SK-N-MC (cell line): Measurements from ENCODE around the gene TXN2.
"Not testable (repeated sequence)": the region's sequence is repeated elsewhere in the genome, so short reads cannot be mapped to it uniquely, and the experiment has no call there.

Source experiments
- DNase-seq: peaks from one replicate; pipeline ENCODE4 v3.0.0-alpha.2; 2011; ENCODE audit warnings: low read depth, low spot score
- H3K27ac ChIP-seq: fragments of 200-600 bp; sonication (generic); 2 replicates; pipeline ENCODE4 v1.5.1; 2016; ENCODE audit warnings: mixed run types
- H3K36me3 ChIP-seq: fragments of 200-600 bp; sonication (generic); 2 replicates; pipeline ENCODE4 v1.6.1; 2017; ENCODE audit warnings: antibody characterized with exemption, low read length, mixed read lengths; ENCODE audit not compliant: insufficient read depth
- H3K4me3 ChIP-seq: fragments of 200-600 bp; sonication (generic); 2 replicates; pipeline ENCODE4 v1.5.1; 2016
- H3K9ac ChIP-seq: fragments of 200-600 bp; sonication (generic); 2 replicates; pipeline ENCODE4 v1.8.0; 2017; ENCODE audit warnings: mixed run types, mixed read lengths; ENCODE audit not compliant: insufficient read length
- H3K9me3 ChIP-seq: fragments of 200-600 bp; sonication (generic); 2 replicates; pipeline ENCODE4 v1.6.1; 2017; ENCODE audit warnings: low read depth, mild to moderate bottlenecking, antibody characterized with exemption, low read length, moderate library complexity, mixed read lengths
- EZH2 ChIP-seq: fragments of 200-600 bp; sonication (generic); IDR thresholded peaks from one replicate; pipeline ENCODE4 v1.6.1; 2017; ENCODE audit warnings: antibody characterized with exemption
- FOXP2 ChIP-seq: optimal IDR thresholded peaks from 2 replicates; pipeline ENCODE3; 2011; ENCODE audit warnings: mild to moderate bottlenecking, moderate library complexity; ENCODE audit not compliant: insufficient read depth; ENCODE audit errors: extremely low read length, control extremely low read depth
- POLR2AphosphoS5 ChIP-seq: IDR thresholded peaks from 2 replicates; pipeline ENCODE4 v1.6.1; 2012; ENCODE audit warnings: mild to moderate bottlenecking, low read depth, low read length, borderline replicate concordance

TXN2 gene

GRCh38 chr22:36455571-36456463 is 25.6 kb downstream of the TXN2 start:
- no peak for TF ChIP-seq POLR2AphosphoS5
- no peak for TF ChIP-seq FOXP2
- no peak for TF ChIP-seq EZH2
- peak overlapping the region; percentile 78 for H3K9ac ChIP-seq
- H3K4me3 ChIP-seq: peak overlapping the region; percentile 69
- DNase-seq: no peak
- no peaks in the 10 kb centered on the region for H3K36me3 ChIP-seq
- no peaks in the 10 kb centered on the region for H3K9me3 ChIP-seq
- H3K27ac ChIP-seq: peak overlapping the region; percentile 96

- DNase-seq: no peak
- H3K27ac ChIP-seq: peak overlapping the region; percentile 96
- no peaks in the 10 kb centered on the region for H3K9me3 ChIP-seq
- peak overlapping the region; percentile 78 for H3K9ac ChIP-seq
- no peaks in the 10 kb centered on the region for H3K36me3 ChIP-seq
- no peak for TF ChIP-seq EZH2
- peak; percentile 60 for TF ChIP-seq FOXP2
- peak; percentile 57; the same call in 1 of the 2 replicates for TF ChIP-seq POLR2AphosphoS5
- peak overlapping the region; percentile 69 for H3K4me3 ChIP-seq
These were observed 26.4 kb downstream of the TXN2 start for GRCh38 chr22:36454916-36455570.

GRCh38 chr22:36453855-36454378 is 27.5 kb downstream of the TXN2 start:
- Histone ChIP-seq H3K9ac (no peak overlapping the region), H3K4me3 (no peak overlapping the region), H3K36me3 (no peaks in the 10 kb centered on the region), H3K9me3 (no peaks in the 10 kb centered on the region), H3K27ac (no peak overlapping the region)
- TF ChIP-seq POLR2AphosphoS5: no peak
- TF ChIP-seq EZH2: no peak
- TF ChIP-seq FOXP2: no peak
- DNase-seq: no peak

GRCh38 chr22:36452978-36453607 is 28.3 kb downstream of the TXN2 start:
- not testable (repeated sequence) for H3K36me3 ChIP-seq, H3K9ac ChIP-seq, DNase-seq, H3K4me3 ChIP-seq, H3K9me3 ChIP-seq, H3K27ac ChIP-seq

GRCh38 chr22:36452250-36452977 is 29.0 kb downstream of the TXN2 start:
- Histone ChIP-seq H3K9ac (no peak overlapping the region), H3K4me3 (no peak overlapping the region), H3K36me3 (no peaks in the 10 kb centered on the region), H3K9me3 (no peaks in the 10 kb centered on the region), H3K27ac (no peak overlapping the region)
- no peak for TF ChIP-seq EZH2
- TF ChIP-seq FOXP2: no peak
- no peak for TF ChIP-seq POLR2AphosphoS5
- DNase-seq: no peak

- not testable (repeated sequence) for H3K9me3 ChIP-seq, H3K27ac ChIP-seq, DNase-seq, H3K36me3 ChIP-seq, H3K9ac ChIP-seq, H3K4me3 ChIP-seq
These were observed 30.5 kb downstream of the TXN2 start for GRCh38 chr22:36450923-36451322.

GRCh38 chr22:36449596-36450175 is 31.8 kb downstream of the TXN2 start:
- no peak for DNase-seq
- Histone ChIP-seq H3K9ac (no peak overlapping the region), H3K36me3 (no peaks in the 10 kb centered on the region), H3K4me3 (no peak overlapping the region), H3K9me3 (no peaks in the 10 kb centered on the region), H3K27ac (no peak overlapping the region)
- no peak for TF ChIP-seq POLR2AphosphoS5
- no peak for TF ChIP-seq FOXP2
- no peak for TF ChIP-seq EZH2

GRCh38 chr22:36447632-36448031 is 33.8 kb downstream of the TXN2 start:
- no peak for TF ChIP-seq POLR2AphosphoS5
- TF ChIP-seq FOXP2: no peak
- TF ChIP-seq EZH2: no peak
- Histone ChIP-seq H3K9ac (no peak overlapping the region), H3K36me3 (no peaks in the 10 kb centered on the region), H3K4me3 (no peak overlapping the region), H3K27ac (no peak overlapping the region), H3K9me3 (no peaks in the 10 kb centered on the region)
- DNase-seq: no peak
